IMR-90 (cell line): ENCODE results near the gene RAB23. TPM values are rescaled to one million over a fixed set of nuclear protein-coding genes. Genes with fewer than 3 reads are reported as not detected.
A peak's percentile ranks its signal among the peaks of the same experiment; 100 is the strongest.

Source experiments
- ATAC-seq: fragments of 200-7000 bp; cut with Tn5 transposase; 2 replicates; pipeline ENCODE4 v1.9.1; 2020; ENCODE audit warnings: low read depth, mild to moderate bottlenecking, moderate library complexity
- BruUV-seq: library from RNA; stranded (reverse); fragments of 400-500 nt; replicated peaks from 2 replicates; lab custom pipeline; 2021; lab: Mats Ljungman, UMichigan
- CTCF ChIA-PET: fragments of 300-600 bp; formaldehyde crosslinking; extraction: SDS; loops from one replicate; lab custom pipeline; 2021; ENCODE audit warnings: antibody characterized with exemption; lab: Yijun Ruan, JAX
- POLR2A ChIA-PET: fragments of 300-600 bp; sonication (Branson Sonifier 250); formaldehyde crosslinking; loops from one replicate; lab custom pipeline; 2022; ENCODE audit warnings: antibody characterized with exemption; ENCODE audit not compliant: unreplicated experiment; lab: Charles Lee
- DNase-seq: peaks from one replicate; pipeline ENCODE4 v3.0.0; 2013
- H2AFZ ChIP-seq: replicated peaks from 2 replicates; pipeline ENCODE3; 2013; ENCODE audit warnings: low read length, mild to moderate bottlenecking; ENCODE audit not compliant: poor library complexity
- H2AK5ac ChIP-seq: 2 replicates; pipeline ENCODE4 v1.6.1; 2013; ENCODE audit warnings: low read depth, low read length, inconsistent platforms
- H2AK9ac ChIP-seq: replicated peaks from 2 replicates; pipeline ENCODE3; 2013; ENCODE audit warnings: mild to moderate bottlenecking, low read depth, low read length, moderate library complexity; ENCODE audit not compliant: poor library complexity
- H2BK120ac ChIP-seq: 2 replicates; pipeline ENCODE4 v1.6.1; 2013; ENCODE audit warnings: low read depth, low read length, inconsistent platforms
- H2BK15ac ChIP-seq: 3 replicates; pipeline ENCODE4 v1.6.1; 2013; ENCODE audit warnings: low read depth, low read length, inconsistent platforms
- H2BK20ac ChIP-seq: 2 replicates; pipeline ENCODE4 v1.6.1; 2013; ENCODE audit warnings: low read depth, mild to moderate bottlenecking, inconsistent platforms, low read length, moderate library complexity
- H2BK5ac ChIP-seq: 2 replicates; pipeline ENCODE4 v1.6.1; 2013; ENCODE audit warnings: mild to moderate bottlenecking, low read depth, low read length, inconsistent platforms; ENCODE audit not compliant: poor library complexity, severe bottlenecking
- H3K14ac ChIP-seq: replicated peaks from 2 replicates; pipeline ENCODE4 v1.6.1; 2013; ENCODE audit warnings: low read depth, low read length, inconsistent platforms
- H3K18ac ChIP-seq: 2 replicates; pipeline ENCODE4 v1.6.1; 2013; ENCODE audit warnings: low read depth, low read length, control low read depth
- H3K23ac ChIP-seq: 2 replicates; pipeline ENCODE4 v1.6.1; 2013; ENCODE audit warnings: low read depth, low read length, inconsistent platforms
- H3K27ac ChIP-seq: 2 replicates; pipeline ENCODE4 v1.5.1; 2013; ENCODE audit warnings: mild to moderate bottlenecking, control low read depth, low read length; ENCODE audit not compliant: insufficient read depth
- H3K27me3 ChIP-seq: 2 replicates; pipeline ENCODE4 v1.6.1; 2013; ENCODE audit warnings: low read length; ENCODE audit not compliant: control insufficient read depth, insufficient read depth
- H3K36me3 ChIP-seq: 2 replicates; pipeline ENCODE4 v1.6.1; 2013; ENCODE audit warnings: low read length, mixed read lengths; ENCODE audit not compliant: control insufficient read depth, insufficient read depth
- H3K4ac ChIP-seq: 2 replicates; pipeline ENCODE4 v1.6.1; 2013; ENCODE audit warnings: low read depth, low read length, inconsistent platforms
- H3K4me1 ChIP-seq: 2 replicates; pipeline ENCODE4 v1.6.1; 2013; ENCODE audit warnings: low read length, mixed read lengths; ENCODE audit not compliant: control insufficient read depth, insufficient read depth
- H3K4me2 ChIP-seq: 2 replicates; pipeline ENCODE4 v1.6.1; 2013; ENCODE audit warnings: low read depth, mild to moderate bottlenecking, control low read depth, low read length, moderate library complexity
- H3K4me3 ChIP-seq: 2 replicates; pipeline ENCODE4 v1.5.1; 2013; ENCODE audit warnings: low read depth, mild to moderate bottlenecking, control low read depth, low read length, moderate library complexity; ENCODE audit not compliant: insufficient read depth
- H3K56ac ChIP-seq: 2 replicates; pipeline ENCODE4 v1.6.1; 2013; ENCODE audit warnings: low read length, inconsistent platforms; ENCODE audit not compliant: insufficient read depth; ENCODE audit errors: extremely low read depth
- H3K79me1 ChIP-seq, 2 experiments: 2 replicates each; pipeline ENCODE4 v1.6.1; 2013; ENCODE audit warnings: low read length in 2 of 2, inconsistent platforms in 1 of 2, low read depth in 1 of 2
- H3K9ac ChIP-seq: 2 replicates; pipeline ENCODE4 v1.6.1; 2013; ENCODE audit warnings: low read depth, low read length, control low read depth
- H3K9me1 ChIP-seq: 2 replicates; pipeline ENCODE4 v1.6.1; 2013; ENCODE audit warnings: low read length, inconsistent platforms; ENCODE audit not compliant: insufficient read depth
- H3K9me3 ChIP-seq: 2 replicates; pipeline ENCODE4 v1.6.1; 2013; ENCODE audit warnings: low read length; ENCODE audit not compliant: control insufficient read depth, insufficient read depth
- H4K20me1 ChIP-seq: 2 replicates; pipeline ENCODE4 v1.6.1; 2013; ENCODE audit warnings: low read length, inconsistent platforms; ENCODE audit not compliant: insufficient read depth
- H4K5ac ChIP-seq: 2 replicates; pipeline ENCODE4 v1.6.1; 2013; ENCODE audit warnings: mild to moderate bottlenecking, low read depth, low read length, control low read depth
- H4K8ac ChIP-seq, 2 experiments: 2 replicates each; pipeline ENCODE4 v1.6.1; 2013; ENCODE audit warnings: low read depth in 2 of 2, low read length in 2 of 2, control low read depth in 1 of 2, inconsistent platforms in 1 of 2
- H4K91ac ChIP-seq: 2 replicates; pipeline ENCODE4 v1.6.1; 2013; ENCODE audit warnings: low read depth, low read length, inconsistent platforms; ENCODE audit not compliant: insufficient read depth
- CEBPB ChIP-seq: IDR thresholded peaks from 2 replicates; pipeline ENCODE4 v1.6.1; 2012; ENCODE audit warnings: low read depth, low read length, improper control_type of control experiment
- RAD21 ChIP-seq: IDR thresholded peaks from 2 replicates; pipeline ENCODE4 v1.6.1; 2012; ENCODE audit warnings: low read length, improper control_type of control experiment
- WGBS, 2 experiments: methylation state at CpG; one replicate each; pipeline versions ENCODE4 v1.1.5 to v1.1.7; 2013; ENCODE audit warnings: missing lambda C conversion rate in 2 of 2; ENCODE audit not compliant: insufficient read length in 1 of 2; ENCODE audit errors: extremely low coverage in 2 of 2; 5-methylcytosine and 5-hydroxymethylcytosine counted together
- dilution Hi-C: fragments of 300-500 bp; cut with HindIII; formaldehyde crosslinking; loops from one replicate; pipeline ENCODE4 v1.14.3; 2018; ENCODE audit warnings: low sequenced_read_pairs; ENCODE audit not compliant: unreplicated experiment
- in situ Hi-C: fragments of 300-500 bp; cut with MboI; formaldehyde crosslinking; loops from 3 replicates; pipeline ENCODE4 v1.14.3; 2019; ENCODE audit warnings: low sequenced_read_pairs, inconsistent platforms, mixed read lengths
- intact Hi-C: fragments of 100-400 bp; cut with micrococcal nuclease; formaldehyde crosslinking; loops from 2 replicates; pipeline ENCODE4 v1.10.0; 2022
- polyA plus RNA-seq, 3 experiments: library from polyadenylated mRNA; depleted of rRNA; stranded (reverse); fragments of >200 nt; gene quantifications; 2 replicates each; pipeline ENCODE4 v1.2.3, GENCODE V29; 2012; ENCODE audit warnings: low replicate concordance in 1 of 3
- total RNA-seq: library from RNA; depleted of rRNA; stranded (reverse); fragments of >200 nt; gene quantifications from 2 replicates; pipeline ENCODE4 v1.2.3, GENCODE V29; 2012

RAB23 gene
- total and polyA plus RNA-seq, 2 of the 4 experiments (the other 2 are of a cell fraction): 10.8 to 13.3 TPM

DNA sequence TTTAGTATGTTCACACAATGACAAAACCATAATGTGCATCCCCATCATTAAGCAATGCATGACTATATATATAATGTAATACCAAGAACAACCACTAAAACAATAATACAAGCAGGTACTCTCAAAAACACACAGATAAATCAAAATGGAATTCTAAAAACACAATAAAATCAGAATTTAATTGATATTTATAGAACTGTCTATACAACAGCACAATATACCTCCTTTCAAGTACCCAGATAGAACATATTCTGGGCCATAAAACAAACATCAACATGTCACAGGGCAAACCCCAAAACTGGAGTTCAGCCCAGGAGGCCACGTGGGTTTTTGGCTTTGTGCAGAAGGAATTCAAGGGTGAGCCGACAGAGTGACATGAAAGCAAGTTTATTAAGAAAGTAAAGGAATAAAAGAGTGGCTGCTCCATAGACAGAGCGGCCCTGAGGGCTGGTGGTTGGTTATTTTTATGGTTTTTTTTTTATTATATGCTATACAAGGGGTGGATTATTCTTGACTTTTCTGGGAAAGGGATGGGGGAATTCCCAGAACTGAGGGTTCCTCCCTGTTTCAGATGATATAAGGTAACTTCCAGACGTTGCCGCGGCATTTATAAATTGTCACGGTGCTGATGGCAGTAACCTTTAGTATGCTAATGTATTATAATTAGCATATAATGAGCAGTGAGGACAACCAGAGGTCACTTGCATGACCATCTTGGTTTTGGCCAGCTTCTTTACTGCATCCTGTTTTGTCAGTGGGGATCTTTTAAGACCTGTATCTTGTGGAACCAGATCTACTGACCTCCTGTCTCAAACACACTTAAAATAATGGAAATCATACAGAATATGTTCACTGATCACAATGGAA, 5.6 kb downstream of the RAB23 start:
- Histone ChIP-seq H3K36me3 (peaks cover 3% of the 10 kb centered on the region), H3K18ac (no peak overlapping the region), H2BK20ac (no peak overlapping the region), H3K4ac (no peak overlapping the region), H3K27me3 (no peaks in the 10 kb centered on the region), H3K9ac (no peak overlapping the region), H4K5ac (no peak overlapping the region), H3K56ac (no peak overlapping the region), H3K14ac (no peak overlapping the region), H2BK15ac (no peak overlapping the region), H4K8ac (no peak overlapping the region), H3K9me3 (0 out of 2 replicates have a peak, but pooled peaks cover 1% of the 10 kb centered on the region), H2BK120ac (no peak overlapping the region), H3K79me1 (peaks cover 5 to 63% of the 10 kb centered on the region in 2 experiments; a peak in 2 of 4 replicates), H4K20me1 (peaks cover 44% of the 10 kb centered on the region), H2AK5ac (no peak overlapping the region), H3K27ac (no peak overlapping the region), H3K4me2 (peak overlapping the region; percentile 48; the same call in 1 of the 2 replicates), H3K4me1 (peaks cover 9% of the 10 kb centered on the region), H3K9me1 (peaks cover 9% of the 10 kb centered on the region), H2AK9ac (no peak overlapping the region), H2AFZ (no peak overlapping the region), H3K23ac (no peak overlapping the region), H2BK5ac (no peak overlapping the region), H3K4me3 (no peak overlapping the region), H4K91ac (no peak overlapping the region)
- DNase-seq: peak; percentile 28
- BruUV-seq: no TSS peak
- intact Hi-C loops (no loop called here), in situ Hi-C loops (no loop called here), dilution Hi-C loops (no loop called here)
- CTCF ChIA-PET: no interaction called here
- POLR2A ChIA-PET: no interaction called here
- 93% methylated on average over 3 of the region's 7 CpGs; no CpG with 5 or more reads in 1 of the 2 experiments for WGBS, 2 experiments
- no peak for ATAC-seq
- peak; percentile 48; the same call in 1 of the 2 replicates for TF ChIP-seq CEBPB
- TF ChIP-seq RAD21: no peak
